ENCODE results near the gene SHANK3. TPM values are rescaled to one million over a fixed set of nuclear protein-coding genes. Genes with fewer than 3 reads are reported as not detected.
"Not testable (repeated sequence)": the region's sequence is repeated elsewhere in the genome, so short reads cannot be mapped to it uniquely, and the experiment has no call there.

The SHANK3 gene
- total RNA-seq, 1 donor, result 0.90 TPM

- no peak overlapping the region for H3K4me3 ChIP-seq (ENCODE audit: low read depth, low read length)
- no peak for TF ChIP-seq CTCF (IDR thresholded peaks at IDR 0.05; ENCODE audit: insufficient read depth, low read length)
- peak; percentile 35 for DNase-seq (ENCODE audit: low read depth)
Measured at GRCh38 chr22:50656122-50657070, 16.2 kb upstream of the SHANK3 start.

GRCh38 chr22:50657925-50658324 is 14.7 kb upstream of the SHANK3 start:
- DNase-seq (ENCODE audit: low read depth), result no peak
- no peak overlapping the region for H3K4me3 ChIP-seq (ENCODE audit: low read depth, low read length)
- no peak for TF ChIP-seq CTCF (IDR thresholded peaks at IDR 0.05; ENCODE audit: insufficient read depth, low read length)

- not testable (repeated sequence) for H3K4me3 ChIP-seq (ENCODE audit: low read depth, low read length); DNase-seq (ENCODE audit: low read depth)
Measured at GRCh38 chr22:50659711-50660110, 12.9 kb upstream of the SHANK3 start.

- TF ChIP-seq CTCF (IDR thresholded peaks at IDR 0.05; ENCODE audit: insufficient read depth, low read length), result no peak
- no peak overlapping the region for H3K4me3 ChIP-seq (ENCODE audit: low read depth, low read length)
- DNase-seq (ENCODE audit: low read depth), result no peak
Measured at GRCh38 chr22:50660306-50660705, 12.3 kb upstream of the SHANK3 start.

- TF ChIP-seq CTCF (IDR thresholded peaks at IDR 0.05; ENCODE audit: insufficient read depth, low read length), result no peak
- no peak for DNase-seq (ENCODE audit: low read depth)
- H3K4me3 ChIP-seq (ENCODE audit: low read depth, low read length), result no peak overlapping the region
Measured at GRCh38 chr22:50665212-50665611, 7.4 kb upstream of the SHANK3 start.

GRCh38 chr22:50665738-50666137 is 6.9 kb upstream of the SHANK3 start:
- TF ChIP-seq CTCF (IDR thresholded peaks at IDR 0.05; ENCODE audit: insufficient read depth, low read length), result no peak
- no peak for DNase-seq (ENCODE audit: low read depth)
- H3K4me3 ChIP-seq (ENCODE audit: low read depth, low read length), result no peak overlapping the region

GRCh38 chr22:50670513-50670912 is 2.1 kb upstream of the SHANK3 start:
- DNase-seq (ENCODE audit: low read depth), result no peak
- no peak overlapping the region for H3K4me3 ChIP-seq (ENCODE audit: low read depth, low read length)
- no peak for TF ChIP-seq CTCF (IDR thresholded peaks at IDR 0.05; ENCODE audit: insufficient read depth, low read length)
